ENCODE results near the gene GUCD1. TPM values are rescaled to one million over a fixed set of nuclear protein-coding genes. Genes with fewer than 3 reads are reported as not detected.

The GUCD1 gene
- total RNA-seq, 4 donors from 2014 or later = 51.6 to 89.7 (median 74.2) TPM

- Histone ChIP-seq H3K27me3 (no peaks in the 10 kb centered on the region), H3K27ac (no peak overlapping the region), H3K4me1 (peaks cover 4 to 9% of the 10 kb centered on the region in 2 donors), H3K9me3 (no peaks in the 10 kb centered on the region), H3K4me3 (replicated peaks in 1 of 3) (no peak overlapping the region), H3K36me3 (no peaks in the 10 kb centered on the region)
- peak; percentile 68 to 88 (median 78) for TF ChIP-seq CTCF (IDR thresholded peaks at IDR 0.05)
- no peak for TF ChIP-seq POLR2A (IDR thresholded peaks at IDR 0.05)
- intact Hi-C loops (cut with DNase I) = no loop called here
- 10 to 11% methylated on average over 5 to 12 of the region's 12 CpGs for WGBS, 2 donors
- DNase-seq = peak; percentile 72 to 75
These were observed 29.4 kb downstream of the GUCD1 start for GRCh38 chr22:24525416-24526037.

- WGBS, 2 donors = 89 to 93% methylated on average over 2 of the region's 2 CpGs
- peaks cover 4 to 9% of the 10 kb centered on the region in 2 donors for H3K4me1 ChIP-seq
- H3K9me3 ChIP-seq = no peaks in the 10 kb centered on the region
- TF ChIP-seq CTCF (IDR thresholded peaks at IDR 0.05) = no peak
- TF ChIP-seq POLR2A (IDR thresholded peaks at IDR 0.05) = no peak
- no peak for DNase-seq
- no peak overlapping the region for H3K27ac ChIP-seq
- no peak overlapping the region for H3K4me3 ChIP-seq (replicated peaks in 1 of 3)
- H3K36me3 ChIP-seq = no peaks in the 10 kb centered on the region
- intact Hi-C loops (cut with DNase I) = loop anchor here (5.0 kb wide), 2 partner anchors 102 to 197 kb away; no protein-coding TSS in a partner anchor
- no peaks in the 10 kb centered on the region for H3K27me3 ChIP-seq
These were observed 31.1 kb downstream of the GUCD1 start for GRCh38 chr22:24523873-24524272.

- 22 to 27% methylated on average over 8 of the region's 8 CpGs for WGBS, 2 donors
These were observed 33.1 kb downstream of the GUCD1 start for GRCh38 chr22:24521791-24522245.

GRCh38 chr22:24519496-24519895 lies 35.4 kb downstream of the GUCD1 start:
- Histone ChIP-seq H3K36me3 (no peaks in the 10 kb centered on the region), H3K27ac (no peak overlapping the region), H3K4me1 (peaks cover 4 to 14% of the 10 kb centered on the region in 2 donors), H3K9me3 (no peaks in the 10 kb centered on the region), H3K4me3 (replicated peaks in 1 of 3) (no peak overlapping the region), H3K27me3 (no peaks in the 10 kb centered on the region)
- intact Hi-C loops (cut with DNase I) = no loop called here
- TF ChIP-seq CTCF (IDR thresholded peaks at IDR 0.05) = no peak
- no peak for DNase-seq
- WGBS, 2 donors = 91 to 95% methylated on average over 5 of the region's 5 CpGs

More at GRCh38 chr22:24521791-24522245, 33.1 kb downstream of the GUCD1 start:
- H3K4me1 ChIP-seq = peaks cover 4 to 9% of the 10 kb centered on the region in 2 donors
- no peaks in the 10 kb centered on the region for H3K27me3 ChIP-seq
- no peaks in the 10 kb centered on the region for H3K9me3 ChIP-seq
- peak in 5 of 6 experiments; percentile 15 to 73 (median 56) for TF ChIP-seq CTCF (IDR thresholded peaks at IDR 0.05)
- no peak for TF ChIP-seq POLR2A (IDR thresholded peaks at IDR 0.05)
- H3K36me3 ChIP-seq = no peaks in the 10 kb centered on the region
- no peak overlapping the region for H3K4me3 ChIP-seq (replicated peaks in 1 of 3)
- intact Hi-C loops (cut with DNase I) = loop anchor here (5.0 kb wide), 2 partner anchors 100 to 195 kb away; no protein-coding TSS in a partner anchor
- DNase-seq = peak; percentile 80
- no peak overlapping the region for H3K27ac ChIP-seq

GRCh38 chr22:24518771-24519485 lies 36.0 kb downstream of the GUCD1 start:
- intact Hi-C loops (cut with DNase I) = no loop called here
- H3K4me3 ChIP-seq (replicated peaks in 1 of 3) = no peak overlapping the region
- no peak for TF ChIP-seq CTCF (IDR thresholded peaks at IDR 0.05)
- TF ChIP-seq POLR2A (IDR thresholded peaks at IDR 0.05) = no peak

More at GRCh38 chr22:24518771-24519485, 36.0 kb downstream of the GUCD1 start:
- peaks cover 4 to 14% of the 10 kb centered on the region in 2 donors for H3K4me1 ChIP-seq
- no peak overlapping the region for H3K27ac ChIP-seq
- no peaks in the 10 kb centered on the region for H3K9me3 ChIP-seq
- no peak for DNase-seq
- no peaks in the 10 kb centered on the region for H3K27me3 ChIP-seq
- no peaks in the 10 kb centered on the region for H3K36me3 ChIP-seq
- WGBS, 2 donors = 80 to 83% methylated on average over 9 of the region's 9 CpGs
